ENCODE results near the gene CNGA2. TPM values are rescaled to one million over a fixed set of nuclear protein-coding genes. Genes with fewer than 3 reads are reported as not detected.

The CNGA2 gene
- total RNA-seq, 1 donor from 2014 or later, result not detected

DNA sequence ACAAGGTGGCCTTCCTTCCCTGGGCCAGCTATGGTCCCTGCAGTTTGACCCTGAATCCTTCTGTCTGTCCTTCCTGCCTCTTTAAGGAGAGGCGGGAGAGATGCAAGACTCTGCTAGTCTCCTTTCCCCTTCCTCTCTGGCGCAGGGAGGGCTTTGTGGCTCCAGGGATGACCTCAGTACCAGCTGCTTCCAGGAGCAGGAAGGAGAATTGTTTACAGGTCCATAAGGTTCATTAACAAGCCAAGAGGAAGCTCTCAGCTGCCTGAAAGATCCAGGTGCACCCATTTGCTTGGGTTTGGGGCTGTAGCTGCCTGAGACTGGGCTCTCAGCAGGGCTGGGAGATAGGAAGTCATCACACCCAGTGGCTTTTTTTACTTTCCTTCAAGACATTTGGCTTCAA, 22.8 kb upstream of the CNGA2 start:
- DNase-seq (ENCODE audit: low spot score), result no peak

DNA sequence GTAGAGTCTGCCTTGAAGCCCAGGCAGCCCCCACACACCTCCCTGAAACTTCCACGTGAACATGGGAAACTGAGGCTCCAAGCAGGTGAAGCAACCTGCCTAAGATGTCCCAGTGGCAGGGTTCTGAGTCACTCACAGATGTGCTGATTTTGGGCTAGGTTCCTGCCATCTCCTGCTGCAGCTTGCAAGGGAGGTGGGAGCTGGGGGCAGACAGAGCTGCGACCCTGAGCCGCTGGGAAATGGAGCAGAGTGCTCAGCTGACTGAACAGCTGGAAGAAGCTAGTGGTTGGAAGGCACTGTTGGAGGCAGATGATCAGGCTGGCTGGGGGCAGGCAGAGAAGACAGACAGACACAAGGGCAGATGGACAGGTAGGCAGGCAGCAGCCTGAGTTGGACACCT, 22.3 kb upstream of the CNGA2 start:
- no peak for DNase-seq (ENCODE audit: low spot score)

DNA sequence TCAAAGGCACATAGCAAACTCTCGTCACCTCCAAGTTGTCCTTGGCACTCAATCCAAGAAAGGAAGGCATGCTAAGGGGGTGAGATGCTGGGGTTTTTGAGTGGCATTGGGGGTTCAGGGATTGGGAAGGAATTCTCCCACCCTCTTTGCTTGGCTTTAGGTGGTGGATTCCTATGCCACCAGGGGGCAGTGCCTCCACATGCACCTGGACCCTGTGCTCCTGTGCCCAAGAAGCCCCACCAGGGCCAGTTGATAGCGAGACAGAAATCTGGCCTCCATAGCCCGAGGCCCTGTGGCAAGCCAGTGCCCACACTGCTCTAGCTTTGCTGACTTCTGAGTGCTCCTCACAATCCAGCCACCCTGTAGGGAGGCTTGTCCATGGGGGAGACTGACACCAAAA, 20.7 kb upstream of the CNGA2 start:
- DNase-seq (ENCODE audit: low spot score), result no peak

DNA sequence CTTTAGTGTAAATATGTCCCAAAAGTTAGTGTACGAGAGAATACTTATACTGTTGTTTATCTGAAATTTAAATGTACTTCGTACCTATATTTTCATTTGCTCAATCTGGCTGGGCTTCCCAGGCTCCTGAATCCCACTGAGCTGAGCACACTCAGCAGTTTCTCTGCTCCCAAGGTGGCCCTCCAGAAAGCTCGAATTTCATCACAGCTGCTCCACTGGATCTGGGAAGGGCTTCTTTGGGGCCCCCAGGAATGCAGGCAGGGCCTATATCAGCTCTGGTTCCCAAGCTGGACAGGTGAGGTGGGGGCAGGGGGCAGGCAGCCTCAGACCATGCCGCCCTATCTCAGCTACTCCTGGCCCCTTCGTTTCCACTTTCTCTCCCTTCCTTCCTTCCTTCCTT, 20.2 kb upstream of the CNGA2 start:
- DNase-seq (ENCODE audit: low spot score), result no peak

DNA sequence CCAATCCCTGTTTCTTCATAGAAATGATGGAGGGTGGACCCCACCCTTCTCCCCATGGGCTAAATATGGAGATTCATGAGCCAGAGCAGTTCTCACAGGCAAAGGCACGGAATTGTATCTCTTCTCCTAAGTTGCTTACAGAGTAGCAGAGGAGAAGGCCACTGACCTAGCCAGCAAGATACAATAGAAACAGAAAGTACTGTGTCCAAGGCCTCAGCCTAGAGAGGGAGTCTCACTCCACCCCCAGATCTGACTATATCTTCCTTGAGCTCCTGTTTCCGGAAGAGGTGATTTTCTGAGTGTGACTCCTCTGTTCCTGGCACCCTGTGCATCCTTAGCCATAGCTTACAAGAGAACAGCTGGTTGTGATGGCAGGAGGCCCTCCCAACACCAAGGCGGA, 18.8 kb upstream of the CNGA2 start, which contains the start of gene FATE1:
TSS of gene FATE1 (plus strand) at position 284 of the 400 bp plus-strand sequence. CDS start at position 369, 85 bp downstream.
- no peak for DNase-seq (ENCODE audit: low spot score)

DNA sequence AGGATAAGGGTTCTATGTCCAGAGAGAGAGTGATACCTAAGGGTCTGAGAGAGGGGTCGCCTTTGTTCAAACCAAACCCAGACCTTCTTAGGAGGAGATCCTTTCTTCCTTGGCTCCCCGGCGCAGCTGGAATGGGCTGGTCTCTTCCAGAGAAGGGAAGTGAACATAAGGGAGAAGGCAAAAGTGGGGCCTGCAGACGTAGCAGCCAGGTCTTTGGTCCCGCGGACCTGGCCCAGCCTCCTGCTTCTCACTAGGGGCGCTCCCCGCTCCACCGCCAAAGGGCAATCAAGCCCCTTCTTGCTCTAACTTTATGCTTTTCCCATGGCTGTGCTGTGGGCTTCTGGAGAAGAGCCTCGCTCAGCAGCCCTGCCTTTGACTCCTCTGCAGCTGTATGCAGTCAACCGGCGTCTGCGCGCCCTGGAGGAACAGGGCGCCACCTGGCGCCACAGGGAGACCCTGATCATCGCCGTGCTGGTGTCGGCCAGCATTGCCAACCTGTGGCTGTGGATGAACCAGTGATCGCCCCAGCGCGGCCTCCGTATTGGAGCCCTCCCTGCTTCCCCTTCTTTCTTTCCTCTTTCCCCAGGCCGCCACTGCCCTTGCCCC, 12.2 kb upstream of the CNGA2 start:
- DNase-seq (ENCODE audit: low spot score), result peak; percentile 10

DNA sequence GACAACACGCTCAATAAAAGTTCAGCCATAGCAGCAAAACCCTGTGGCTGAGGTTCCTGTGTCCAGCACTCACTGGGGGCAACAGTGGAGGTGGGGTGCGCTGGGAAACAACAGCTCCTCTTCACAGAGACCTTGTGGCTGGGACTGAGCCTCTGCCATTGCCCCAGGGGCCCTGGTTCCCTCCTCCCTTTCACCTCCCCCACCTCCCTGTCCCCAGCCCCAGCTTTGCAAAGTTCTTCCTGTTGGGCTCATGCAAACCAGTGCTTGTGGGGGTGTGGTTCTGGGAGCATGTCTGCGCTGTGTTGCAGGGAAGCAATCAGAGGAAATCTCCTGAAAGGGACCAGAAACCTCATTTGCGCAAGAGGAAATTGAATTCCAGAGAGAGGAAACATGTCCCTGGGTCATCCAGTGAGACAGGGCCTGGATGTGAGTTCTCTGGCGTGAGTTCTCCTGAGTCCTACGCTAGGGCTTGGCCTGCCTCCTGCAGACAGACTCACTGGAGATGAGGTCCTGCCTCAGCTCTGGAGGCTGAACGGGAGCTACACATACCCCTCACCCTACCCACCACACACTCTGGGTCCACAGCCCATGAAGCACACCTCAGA, 11.3 kb upstream of the CNGA2 start:
- DNase-seq (ENCODE audit: low spot score), result no peak

DNA sequence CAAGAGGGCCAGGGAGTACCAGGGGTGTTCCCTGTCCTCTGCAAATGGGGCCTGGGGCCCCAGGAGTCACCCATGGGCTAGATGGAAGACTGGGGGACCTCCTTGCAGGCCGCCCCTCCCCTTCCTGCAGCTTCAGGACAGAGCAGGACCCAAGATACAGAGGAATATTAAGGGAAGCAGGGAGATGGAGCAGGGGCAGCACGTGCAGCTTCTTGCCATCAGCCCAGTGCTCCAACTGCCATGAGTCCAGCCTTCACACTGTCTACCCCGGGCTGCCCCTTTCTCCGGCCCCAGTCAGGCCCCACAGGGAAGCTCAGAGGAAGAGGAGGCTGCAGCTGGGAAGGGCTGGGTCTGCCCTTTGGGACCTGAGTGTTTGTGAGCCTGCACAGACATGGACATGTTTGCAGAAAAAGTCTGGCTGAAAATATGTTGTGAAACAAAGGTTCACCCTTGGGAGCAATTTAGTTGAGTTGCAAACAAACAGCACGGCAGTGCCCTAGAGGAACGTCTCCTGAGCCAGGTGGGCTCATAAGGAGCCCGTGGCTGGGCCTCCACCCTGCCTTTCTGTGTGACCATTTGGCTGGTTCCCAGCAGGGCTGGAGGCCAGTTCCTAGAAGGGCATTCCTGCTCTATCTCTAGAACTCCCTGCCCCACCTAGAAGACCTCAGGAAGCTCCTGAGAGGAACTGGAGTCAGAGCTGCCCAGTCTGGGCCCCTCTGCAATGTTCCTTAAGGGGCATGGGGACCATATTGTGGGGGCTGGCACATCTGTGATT, 9.8 kb upstream of the CNGA2 start:
- DNase-seq (ENCODE audit: low spot score), result no peak

DNA sequence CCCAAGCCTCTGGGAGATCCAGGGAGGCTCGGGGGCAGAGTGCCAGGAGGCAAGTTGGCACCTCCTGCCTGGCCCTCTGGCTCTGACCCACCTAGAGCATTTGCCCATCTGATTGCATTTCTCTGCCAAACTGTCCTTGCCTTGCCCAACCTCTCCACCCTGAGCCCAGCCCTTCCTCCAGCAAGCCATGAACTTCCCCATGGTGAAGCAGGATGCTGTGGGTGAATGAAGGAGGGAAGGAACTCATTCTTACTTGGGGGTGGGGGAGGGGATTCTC, 9.3 kb upstream of the CNGA2 start:
- DNase-seq (ENCODE audit: low spot score), result no peak

DNA sequence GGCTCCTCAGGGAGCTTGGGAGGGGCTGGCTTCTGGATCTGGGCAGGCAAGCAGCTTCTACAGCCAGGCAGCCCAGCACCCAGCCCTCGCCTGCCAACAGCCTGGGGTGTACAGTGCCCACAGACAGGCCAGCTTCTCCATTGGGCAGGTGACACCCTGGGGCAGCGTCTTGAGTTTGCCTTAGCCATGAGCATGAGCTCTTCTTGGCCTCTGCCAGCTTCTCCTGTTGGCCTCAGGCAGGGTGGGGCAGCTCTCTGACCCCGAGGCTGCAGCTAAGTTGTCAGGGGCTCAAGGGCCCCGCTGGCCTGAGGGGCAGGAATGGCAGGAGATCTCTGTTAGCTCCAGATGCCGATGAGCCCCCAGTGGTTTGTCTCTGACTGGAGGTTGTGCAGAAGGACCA, 7.8 kb upstream of the CNGA2 start:
- DNase-seq (ENCODE audit: low spot score), result no peak

DNA sequence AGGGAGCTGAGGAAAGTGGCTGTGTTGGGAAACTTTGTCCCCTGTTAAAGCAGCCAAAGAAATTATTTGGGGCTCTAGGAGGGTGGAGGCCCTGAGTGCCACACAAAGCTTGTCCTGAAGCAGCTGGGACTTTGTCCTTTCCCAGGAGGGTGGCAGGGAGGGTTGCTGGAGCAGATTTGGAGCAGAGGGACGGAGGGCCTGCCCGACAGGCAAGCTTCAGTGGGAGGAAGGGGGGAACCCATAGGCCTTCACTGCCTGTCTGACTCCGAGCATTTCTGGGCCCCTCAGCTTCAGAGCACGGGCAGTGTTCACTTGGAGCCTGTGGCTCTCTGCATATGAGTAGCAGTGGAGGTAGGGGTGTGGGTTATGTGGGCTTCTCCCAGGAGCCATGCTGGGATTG, 7.2 kb upstream of the CNGA2 start:
- DNase-seq (ENCODE audit: low spot score), result no peak

DNA sequence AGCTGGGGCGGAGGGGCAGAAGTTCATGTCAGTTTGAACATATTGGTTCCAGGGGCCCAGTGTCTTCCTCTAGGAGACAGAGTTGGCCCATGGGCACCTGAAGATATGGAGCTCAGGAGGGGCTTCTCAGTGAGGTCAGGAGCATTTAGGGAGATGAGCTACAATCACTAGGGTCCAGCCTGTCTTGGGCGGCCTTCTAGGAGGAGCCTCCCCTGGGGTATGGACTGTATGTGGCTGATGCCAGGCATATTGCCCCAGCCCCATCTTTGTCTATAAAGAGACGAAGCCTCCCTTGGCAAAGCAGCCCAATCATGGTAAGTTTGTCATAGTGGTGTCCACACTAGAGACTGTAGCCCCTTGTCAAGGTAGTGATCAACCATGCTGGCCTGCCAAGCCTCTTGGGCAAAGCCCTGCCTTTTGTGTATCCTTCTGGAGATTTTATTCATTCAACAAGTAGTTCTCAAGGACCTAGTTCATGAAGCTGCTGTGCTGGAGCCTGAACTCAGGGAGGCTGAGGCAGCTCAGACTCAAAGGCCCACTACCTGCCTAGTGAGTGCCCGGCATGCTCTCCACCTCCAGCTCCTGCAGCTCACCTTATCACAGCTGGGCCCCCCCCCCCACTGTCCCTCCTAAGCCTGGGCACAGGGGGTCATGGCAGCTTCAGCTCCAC, 5.4 kb upstream of the CNGA2 start:
- no peak for DNase-seq (ENCODE audit: low spot score)

DNA sequence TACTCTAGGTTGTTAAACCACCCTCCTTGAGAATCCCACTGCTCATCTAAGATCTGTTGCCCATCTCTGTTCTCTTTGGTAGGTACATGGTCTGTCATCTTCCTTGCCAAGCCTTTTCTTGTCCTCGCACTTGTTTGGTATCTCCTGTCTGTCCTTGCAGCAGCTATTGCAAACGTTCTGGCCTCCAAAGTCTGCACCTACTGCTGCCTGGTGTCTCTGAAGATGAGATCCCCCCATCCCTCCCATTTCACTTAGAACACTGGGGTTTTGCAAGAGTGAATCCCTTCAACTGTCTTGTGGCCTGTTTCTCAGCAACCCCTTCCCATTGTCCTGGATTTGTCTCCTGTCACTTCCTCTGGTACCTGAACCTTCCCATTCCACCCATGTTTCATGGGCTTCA, 673 bp downstream of the CNGA2 start:
- no peak for DNase-seq (ENCODE audit: low spot score)

DNA sequence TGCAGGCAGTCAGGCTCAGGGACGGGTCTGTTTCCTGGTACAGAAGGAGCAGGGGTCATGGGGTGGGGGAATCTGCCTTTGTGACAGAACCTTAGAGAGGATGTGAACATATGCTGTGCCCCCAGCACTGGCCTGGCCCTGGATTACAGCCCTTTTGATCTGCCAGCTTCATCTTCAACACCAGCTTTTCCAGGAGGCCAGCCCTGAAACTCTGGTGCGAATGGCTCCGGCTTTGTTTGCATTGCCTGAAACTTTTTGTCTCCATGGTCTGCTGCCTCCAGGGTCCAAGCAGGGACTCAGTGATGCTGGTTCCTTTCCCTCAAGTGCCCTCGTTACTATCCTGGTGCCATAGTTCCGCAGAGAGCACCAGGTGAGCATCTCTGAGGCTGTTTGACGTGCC, 2.1 kb downstream of the CNGA2 start:
- DNase-seq (ENCODE audit: low spot score), result no peak

DNA sequence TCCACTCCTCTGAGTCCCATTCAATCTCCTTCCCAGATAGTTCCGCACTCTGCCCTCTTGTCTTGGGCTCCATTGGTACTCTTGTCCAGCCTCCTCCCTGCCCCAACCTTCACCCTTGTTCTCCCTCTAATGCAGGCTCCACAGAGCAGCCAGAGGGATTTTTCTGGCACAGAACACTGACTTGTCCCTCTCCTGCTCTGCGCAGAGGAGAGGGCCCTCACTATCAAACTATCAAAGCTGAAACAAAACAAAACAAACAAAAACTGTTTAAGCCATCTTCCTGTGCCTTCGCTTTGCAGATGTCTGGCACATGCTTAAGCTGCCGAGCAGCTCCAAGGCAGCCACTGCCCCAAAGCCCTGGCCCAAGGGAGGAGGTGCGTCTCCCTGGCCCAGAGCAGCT, 2.9 kb downstream of the CNGA2 start:
- DNase-seq (ENCODE audit: low spot score), result no peak

DNA sequence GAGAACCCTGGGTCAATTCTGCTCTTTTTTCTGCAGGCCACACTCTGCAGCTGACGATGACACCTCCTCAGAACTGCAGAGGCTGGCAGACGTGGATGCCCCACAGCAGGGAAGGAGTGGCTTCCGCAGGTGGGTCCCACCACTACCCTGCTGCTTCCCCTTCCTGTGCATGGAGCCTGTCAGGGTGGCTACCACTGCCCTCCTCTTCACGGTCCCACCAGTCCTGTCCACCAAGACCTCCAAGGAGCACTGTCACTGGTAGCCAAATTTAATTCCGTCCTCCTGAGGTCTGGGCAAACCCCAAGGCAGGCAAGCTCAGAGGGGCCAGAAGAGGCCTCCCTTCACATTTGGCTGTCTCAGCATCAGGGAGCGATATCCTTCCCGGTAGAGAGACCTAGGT, 4.2 kb downstream of the CNGA2 start:
- DNase-seq (ENCODE audit: low spot score), result no peak

DNA sequence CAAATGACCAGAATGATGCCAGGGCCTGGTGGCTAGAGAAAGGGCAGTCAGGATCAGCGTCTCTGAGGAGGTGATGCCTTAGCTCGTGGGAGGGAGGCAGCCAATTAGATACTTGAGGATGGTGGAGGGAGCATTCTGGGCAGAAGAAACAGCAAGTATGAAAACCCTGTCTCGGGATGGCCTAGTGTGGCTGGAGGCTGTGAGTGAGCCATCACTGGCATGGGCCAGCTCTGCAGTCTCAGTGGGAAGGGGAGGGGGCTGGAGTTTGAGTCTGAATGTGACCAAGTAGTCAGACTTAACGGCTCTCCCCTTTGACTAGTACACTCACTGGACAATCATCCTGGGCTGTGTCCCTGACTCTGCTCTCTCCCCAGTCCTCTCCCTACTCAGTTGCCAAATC, 7.1 kb downstream of the CNGA2 start:
- DNase-seq (ENCODE audit: low spot score), result no peak

DNA sequence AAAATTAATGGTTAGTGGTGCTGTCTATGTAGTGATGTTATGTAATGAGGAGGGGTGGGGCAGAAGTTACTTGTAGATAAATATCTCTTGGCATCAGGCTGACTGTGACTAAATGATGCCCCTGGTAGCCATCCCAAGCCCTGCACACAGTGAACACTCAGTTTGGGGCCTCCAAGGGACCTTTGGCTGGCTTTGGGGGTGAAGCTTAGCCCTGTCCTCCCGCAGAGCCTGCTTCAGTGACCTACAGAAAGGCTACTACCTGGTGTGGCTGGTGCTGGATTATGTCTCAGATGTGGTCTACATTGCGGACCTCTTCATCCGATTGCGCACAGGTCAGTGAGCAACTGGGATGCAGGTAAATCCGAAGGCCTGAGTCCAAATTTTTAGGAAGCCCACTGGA, 7.8 kb downstream of the CNGA2 start:
- no peak for DNase-seq (ENCODE audit: low spot score)

DNA sequence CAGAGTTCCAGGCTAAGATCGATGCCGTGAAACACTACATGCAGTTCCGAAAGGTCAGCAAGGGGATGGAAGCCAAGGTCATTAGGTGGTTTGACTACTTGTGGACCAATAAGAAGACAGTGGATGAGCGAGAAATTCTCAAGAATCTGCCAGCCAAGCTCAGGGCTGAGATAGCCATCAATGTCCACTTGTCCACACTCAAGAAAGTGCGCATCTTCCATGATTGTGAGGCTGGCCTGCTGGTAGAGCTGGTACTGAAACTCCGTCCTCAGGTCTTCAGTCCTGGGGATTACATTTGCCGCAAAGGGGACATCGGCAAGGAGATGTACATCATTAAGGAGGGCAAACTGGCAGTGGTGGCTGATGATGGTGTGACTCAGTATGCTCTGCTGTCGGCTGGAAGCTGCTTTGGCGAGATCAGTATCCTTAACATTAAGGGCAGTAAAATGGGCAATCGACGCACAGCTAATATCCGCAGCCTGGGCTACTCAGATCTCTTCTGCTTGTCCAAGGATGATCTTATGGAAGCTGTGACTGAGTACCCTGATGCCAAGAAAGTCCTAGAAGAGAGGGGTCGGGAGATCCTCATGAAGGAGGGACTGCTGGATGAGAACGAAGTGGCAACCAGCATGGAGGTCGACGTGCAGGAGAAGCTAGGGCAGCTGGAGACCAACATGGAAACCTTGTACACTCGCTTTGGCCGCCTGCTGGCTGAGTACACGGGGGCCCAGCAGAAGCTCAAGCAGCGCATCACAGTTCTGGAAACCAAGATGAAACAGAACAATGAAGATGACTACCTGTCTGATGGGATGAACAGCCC, 9.3 kb downstream of the CNGA2 start:
- no peak for DNase-seq (ENCODE audit: low spot score)

DNA sequence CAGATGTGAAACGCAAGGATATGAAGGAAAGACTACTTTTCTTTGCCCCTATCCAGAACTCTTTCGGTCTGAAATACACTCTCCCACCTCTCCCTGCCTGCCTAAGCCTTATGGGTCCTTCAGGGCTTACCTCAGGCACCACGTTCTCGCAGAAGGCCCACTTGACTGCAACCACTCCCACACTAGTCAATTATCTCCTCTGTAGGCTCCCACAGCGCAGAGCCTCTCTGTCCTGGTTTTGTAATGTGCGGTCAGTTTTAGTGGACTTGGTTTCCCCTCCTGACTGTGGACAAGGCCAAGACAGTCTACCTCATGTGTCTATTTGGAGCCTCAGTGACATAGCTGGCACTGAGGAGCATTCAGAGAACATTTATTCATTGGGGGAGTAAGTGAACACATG, 11.1 kb downstream of the CNGA2 start:
- DNase-seq (ENCODE audit: low spot score), result no peak

DNA sequence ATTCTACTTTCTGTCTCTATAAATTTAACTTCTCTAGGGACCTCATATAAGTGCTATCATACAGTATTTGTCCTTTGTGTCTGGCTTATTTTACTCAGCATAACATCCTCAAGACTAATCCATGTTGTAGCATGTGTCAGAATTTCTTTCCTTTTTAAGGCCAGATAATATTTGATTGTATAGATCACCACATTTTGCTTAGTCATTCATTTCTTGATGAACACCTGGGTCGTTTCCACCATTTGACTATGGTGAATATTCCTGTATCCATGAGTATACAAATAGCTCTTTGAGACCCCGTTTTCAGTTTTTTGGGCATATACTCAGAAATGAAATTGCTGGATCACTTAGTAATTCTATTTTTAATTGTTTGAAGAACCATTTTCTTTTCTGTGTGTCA, 12.0 kb downstream of the CNGA2 start:
- DNase-seq (ENCODE audit: low spot score), result no peak

DNA sequence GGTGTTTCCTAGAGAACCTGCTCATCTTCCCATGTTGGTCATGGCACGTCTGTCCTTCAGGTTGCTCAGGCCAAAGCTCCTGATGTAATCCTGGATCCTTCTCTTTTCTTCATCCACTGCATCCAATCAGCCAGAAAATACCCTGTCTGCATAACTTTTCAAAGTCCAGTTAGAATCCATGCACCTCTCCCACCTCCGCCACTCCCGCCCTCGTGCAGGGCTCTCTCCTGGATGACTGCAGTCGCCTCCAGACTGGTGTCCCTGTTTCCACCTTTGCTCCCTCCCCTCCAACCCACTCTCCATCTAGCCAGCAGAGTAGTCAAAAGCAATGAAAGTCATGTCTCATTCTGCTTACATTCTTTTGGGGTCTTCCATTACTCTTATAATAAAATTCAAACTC, 16.0 kb downstream of the CNGA2 start:
- DNase-seq (ENCODE audit: low spot score), result no peak

All from umbilical cord (tissue), 2 donors.